ENCODE measurements around the gene GDE1.
A peak's percentile ranks its signal among the peaks of the same experiment; 100 is the strongest.
"Not testable (repeated sequence)": the region's sequence is repeated elsewhere in the genome, so short reads cannot be mapped to it uniquely, and the experiment has no call there.

Gene GDE1

GRCh38 chr16:19521471-19522396 is at the start of gene GDE1:
GDE1 (minus strand) TSS chr16:19522098; CDS start chr16:19521964, 134 bp downstream.
- DNase-seq (ENCODE audit: low read depth), result peak; percentile 92

DNA sequence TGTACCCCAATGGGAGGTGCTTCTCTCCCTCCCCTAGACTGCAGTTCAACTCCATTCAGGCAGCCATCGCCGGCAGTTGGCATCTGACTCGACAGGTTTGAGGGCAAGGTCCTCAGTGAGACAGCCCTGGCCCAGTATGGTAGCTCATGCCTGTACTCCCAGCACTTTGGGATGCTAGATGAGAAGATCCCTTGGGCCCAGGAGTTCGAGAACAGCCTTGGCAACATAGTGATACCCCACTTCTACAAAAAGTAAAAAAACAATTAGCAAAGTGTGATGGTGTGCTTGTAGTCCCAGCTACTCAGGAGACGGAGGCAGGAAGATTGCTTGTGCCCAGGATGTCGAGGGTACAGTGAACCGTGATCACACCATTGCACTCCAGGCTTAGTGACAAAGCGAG is 45.7 kb upstream of the GDE1 start:
- DNase-seq (ENCODE audit: low read depth), result no peak

- DNase-seq (ENCODE audit: low read depth), result no peak
These were observed 44.5 kb upstream of the GDE1 start for GRCh38 chr16:19566362-19566761.

GRCh38 chr16:19563377-19563776 is 41.5 kb upstream of the GDE1 start:
- DNase-seq (ENCODE audit: low read depth), result no peak

DNA sequence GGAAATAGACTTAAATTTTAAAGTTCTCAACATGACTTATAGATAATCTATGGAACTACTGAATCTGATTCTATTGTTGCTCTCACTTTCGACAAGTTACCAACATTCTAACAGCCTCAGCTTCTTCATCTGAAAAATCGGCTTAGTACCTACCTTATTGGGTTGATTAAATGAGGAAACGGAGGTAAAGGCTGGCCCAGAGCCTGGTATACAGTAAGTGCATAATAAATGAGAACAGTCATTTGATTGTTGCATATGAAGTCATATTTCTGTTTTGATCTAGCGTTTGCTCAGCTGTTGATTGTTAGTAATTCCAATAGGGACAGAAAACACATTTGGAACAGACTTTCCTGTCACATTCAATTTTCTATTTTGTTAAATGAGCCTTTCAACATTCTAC is 38.2 kb upstream of the GDE1 start:
- DNase-seq (ENCODE audit: low read depth), result no peak

DNA sequence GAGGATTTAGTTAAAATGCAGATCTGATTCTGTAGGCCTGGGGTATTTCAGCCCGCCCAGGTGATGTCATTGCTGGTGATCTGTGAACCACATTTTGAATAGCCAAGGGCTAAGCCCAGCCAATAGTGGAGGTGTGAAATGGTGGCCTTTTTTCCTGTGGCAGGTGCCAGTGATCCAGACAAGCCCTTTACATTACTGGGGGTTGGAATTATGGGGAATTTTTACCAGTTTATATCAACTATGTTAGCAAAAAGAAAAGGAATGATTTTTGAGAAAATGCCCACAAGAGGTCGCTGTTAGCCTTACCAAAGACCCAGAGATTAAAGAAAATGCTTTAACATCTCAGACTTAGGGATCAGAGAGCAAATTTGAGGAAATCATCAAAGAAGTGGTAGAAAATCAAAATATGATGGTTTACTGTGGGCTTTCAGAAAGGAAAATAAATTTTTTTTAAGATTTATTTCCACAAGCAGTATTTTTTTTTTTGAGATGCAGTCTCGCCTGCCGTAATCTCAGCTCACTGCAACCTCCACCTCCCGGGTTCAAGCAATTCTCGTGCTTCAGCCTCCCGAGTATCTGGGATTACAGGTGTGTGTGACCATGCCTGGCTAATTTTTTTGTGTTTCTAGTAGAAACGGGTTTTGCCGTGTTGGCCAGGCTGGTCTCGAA is 37.5 kb upstream of the GDE1 start:
- DNase-seq (ENCODE audit: low read depth), result peak; percentile 68

GRCh38 chr16:19555938-19556771 is 34.3 kb upstream of the GDE1 start:
- peak; percentile 42 for DNase-seq (ENCODE audit: low read depth)

- peak; percentile 98 for DNase-seq (ENCODE audit: low read depth)
These were observed 33.5 kb upstream of the GDE1 start, which contains the start of gene VPS35L for GRCh38 chr16:19555186-19555937. VPS35L (plus strand) TSS chr16:19555703; CDS start chr16:19555730, 27 bp downstream.

DNA sequence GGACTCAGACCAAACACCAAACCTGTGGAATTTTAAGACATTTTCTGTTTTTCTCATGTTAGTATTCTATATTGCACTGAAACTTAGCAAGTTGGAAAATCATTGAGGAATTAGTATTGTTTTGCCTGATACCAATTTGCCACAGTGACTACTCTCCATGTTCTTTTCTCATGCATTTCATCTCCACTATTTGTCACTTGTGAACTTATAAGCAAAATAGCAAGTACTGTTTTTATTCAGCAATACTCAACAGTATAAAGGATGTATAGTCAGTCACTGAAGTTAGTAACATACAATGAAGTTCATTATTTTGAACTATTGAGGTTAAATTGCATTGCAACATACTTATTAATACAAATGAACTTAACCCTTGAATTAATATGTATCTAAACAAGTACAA is 27.8 kb upstream of the GDE1 start:
- no peak for DNase-seq (ENCODE audit: low read depth)

- DNase-seq (ENCODE audit: low read depth), result no peak
These were observed 26.2 kb upstream of the GDE1 start for GRCh38 chr16:19548144-19548543.

DNA sequence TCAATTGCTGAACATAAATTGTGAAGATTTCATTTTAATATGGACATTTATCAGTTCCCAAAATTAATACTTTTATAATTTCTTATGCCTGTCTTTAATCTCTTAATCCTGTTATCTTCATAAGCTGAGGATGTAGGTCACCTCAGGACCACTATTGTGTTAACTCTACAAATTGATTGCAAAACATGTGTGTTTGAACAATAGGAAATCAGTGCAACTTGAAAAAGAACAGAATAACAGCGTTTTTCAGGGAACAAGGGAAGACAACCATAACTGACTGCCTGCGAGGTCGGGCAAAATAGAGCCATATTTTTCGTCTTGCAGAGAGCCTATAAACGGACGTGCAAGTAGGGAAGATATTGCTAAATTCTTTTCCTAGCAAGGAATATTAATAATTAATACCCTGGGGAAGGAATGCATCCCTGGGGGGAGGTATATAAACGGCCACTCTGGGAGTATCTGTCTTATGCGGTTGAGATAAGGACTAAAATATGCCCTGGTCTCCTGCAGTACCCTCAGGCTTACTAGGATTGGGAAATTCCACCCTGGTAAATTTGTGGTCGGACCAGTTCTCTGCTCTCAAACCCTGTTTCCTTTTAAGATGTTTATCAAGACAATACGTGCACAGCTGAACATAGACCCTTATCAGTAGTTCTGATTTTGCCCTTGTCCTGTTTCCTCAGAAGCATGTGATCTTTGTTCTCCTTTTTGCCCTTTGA is 21.5 kb upstream of the GDE1 start:
- DNase-seq (ENCODE audit: low read depth), result not testable (repeated sequence)

DNA sequence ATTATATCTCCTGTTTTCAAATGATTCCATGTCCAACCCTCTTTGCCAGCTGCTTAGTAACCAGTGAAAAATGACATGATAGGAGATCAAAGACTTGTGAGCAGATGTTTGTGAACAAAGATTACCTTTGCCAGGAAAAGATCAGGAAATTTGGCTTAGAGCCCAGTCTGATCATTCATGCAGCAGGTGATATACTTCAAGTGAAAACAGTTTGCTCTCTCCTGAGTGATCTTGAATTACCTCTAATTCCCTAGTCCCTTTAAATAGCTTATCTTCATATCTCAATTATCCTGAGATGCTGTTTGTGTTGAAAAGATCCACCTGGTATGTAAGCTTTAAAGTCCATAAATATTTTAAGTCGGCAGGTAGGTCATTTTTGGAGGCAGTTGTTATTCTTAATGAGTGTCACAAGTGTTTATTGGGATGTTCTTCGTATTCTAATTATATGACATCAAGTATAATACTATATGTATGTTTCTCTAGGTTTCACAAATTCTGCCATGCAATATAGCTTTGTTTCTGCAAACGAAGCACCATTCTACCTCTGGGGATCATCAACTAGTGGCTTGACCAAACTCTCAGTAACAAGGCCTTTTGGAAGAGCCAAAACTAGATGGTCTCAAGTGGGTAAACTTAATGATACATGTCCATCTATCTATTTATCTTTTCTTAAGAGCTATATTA is 20.4 kb upstream of the GDE1 start:
- no peak for DNase-seq (ENCODE audit: low read depth)

- DNase-seq (ENCODE audit: low read depth), result no peak
These were observed 18.5 kb upstream of the GDE1 start for GRCh38 chr16:19540241-19540970.

DNA sequence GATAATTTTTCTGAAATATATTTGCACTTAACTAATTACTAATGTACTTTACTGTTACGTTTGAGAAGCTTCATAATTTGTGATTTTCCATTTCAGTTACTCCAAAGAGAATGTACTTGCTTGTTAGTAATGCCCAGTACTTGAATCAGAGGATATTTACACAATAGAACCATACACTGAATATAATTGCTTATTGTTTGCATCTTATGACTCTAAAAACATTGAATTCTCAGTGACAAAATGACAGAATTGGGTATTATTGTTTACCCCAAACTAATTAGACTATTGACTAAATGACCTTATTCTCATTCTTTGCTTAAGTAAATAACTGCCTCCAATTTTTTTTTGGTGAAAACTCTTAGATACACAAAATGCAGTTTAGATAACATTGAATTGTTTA is 10.7 kb upstream of the GDE1 start:
- no peak for DNase-seq (ENCODE audit: low read depth)

GRCh38 chr16:19528666-19529065 is 6.8 kb upstream of the GDE1 start:
- DNase-seq (ENCODE audit: low read depth), result no peak

DNA sequence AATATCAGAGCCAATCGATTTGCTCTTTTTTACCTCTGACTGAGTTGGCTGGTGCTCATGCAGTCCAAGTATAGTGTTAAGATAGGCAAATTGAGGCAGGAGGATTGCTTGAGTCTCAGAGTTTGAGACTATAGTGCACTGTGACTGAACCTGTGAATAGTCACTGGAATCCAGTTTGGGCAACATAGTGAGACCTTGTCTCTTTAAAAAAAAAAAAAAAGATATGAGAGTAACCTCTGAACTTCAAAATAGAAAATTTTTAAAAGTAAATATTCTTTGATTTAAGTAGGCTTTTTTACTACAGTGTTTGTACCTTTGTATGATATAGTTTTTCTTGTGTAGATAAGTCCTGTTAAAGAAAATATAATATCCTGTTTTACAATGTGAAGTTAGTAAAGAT is 5.3 kb upstream of the GDE1 start:
- DNase-seq (ENCODE audit: low read depth), result no peak

DNA sequence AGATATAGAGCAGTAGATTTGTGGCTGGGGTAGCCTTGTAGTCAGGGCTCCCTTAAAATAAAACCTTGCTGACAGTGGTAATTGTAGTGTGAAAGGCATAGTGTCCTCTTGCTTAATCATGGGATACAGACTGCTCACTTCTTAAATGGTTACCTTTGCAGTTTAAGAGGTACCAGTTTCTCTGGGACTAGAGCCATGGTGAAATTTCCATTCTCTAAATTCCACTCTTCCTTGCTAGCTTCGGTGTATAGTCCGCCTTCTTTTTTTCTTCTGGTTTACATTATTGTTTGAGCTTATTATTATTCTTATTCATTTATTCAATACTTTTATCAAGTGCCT is 3.5 kb upstream of the GDE1 start:
- no peak for DNase-seq (ENCODE audit: low read depth)

DNA sequence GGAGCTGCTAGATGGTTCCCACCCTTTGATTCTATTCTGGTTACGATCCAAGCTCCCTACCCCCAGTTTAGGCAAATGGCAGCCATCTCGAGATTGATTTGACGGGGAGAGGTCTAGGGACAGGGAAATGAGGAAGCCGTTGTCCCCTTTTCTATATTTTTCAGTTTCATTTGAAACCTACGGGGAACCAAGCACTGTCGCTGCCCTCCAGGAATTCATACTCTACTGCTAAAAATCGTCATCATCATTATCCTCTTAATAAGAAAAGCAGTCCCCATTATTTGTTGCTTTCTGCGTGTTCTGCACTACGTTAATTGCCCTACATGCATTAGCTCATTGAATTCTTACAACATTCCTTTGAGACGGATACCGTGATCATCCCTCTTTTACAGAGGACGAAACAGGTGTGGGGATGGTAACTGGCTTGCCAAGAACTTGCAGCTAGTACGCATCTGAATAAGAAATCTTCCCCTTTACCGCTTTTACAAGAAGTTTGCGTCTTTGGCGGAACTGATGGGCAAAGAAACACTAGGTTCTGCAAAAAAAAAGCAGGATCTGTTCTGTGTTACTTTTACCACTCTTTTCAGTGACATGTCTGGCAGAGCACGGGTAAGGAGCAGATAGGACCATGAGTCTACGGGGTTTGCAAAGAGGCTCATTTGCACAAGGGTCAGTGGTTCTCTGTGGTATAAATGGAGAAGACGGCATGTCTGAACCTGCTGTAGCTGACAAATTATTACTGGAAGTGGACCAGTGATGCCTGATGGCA is 2.9 kb upstream of the GDE1 start:
- peak; percentile 9 for DNase-seq (ENCODE audit: low read depth)

DNA sequence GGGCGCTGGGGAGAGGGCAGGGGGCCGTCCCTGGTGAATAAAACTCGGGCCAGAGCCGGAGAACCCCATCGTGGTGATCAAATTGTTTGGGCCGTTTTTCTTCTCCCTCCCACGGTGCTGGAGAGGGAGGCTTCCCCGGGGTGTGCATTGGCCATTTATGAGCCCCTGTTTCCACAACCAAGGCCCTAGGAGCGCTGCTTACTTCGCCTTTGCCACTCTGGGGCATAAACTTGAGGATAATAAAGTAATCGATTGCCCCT is 2.4 kb upstream of the GDE1 start:
- DNase-seq (ENCODE audit: low read depth), result no peak

All from EH (cell line).